NCI-H774 (cell line): ENCODE measurements around the gene ASB18.
"Not testable (repeated sequence)": the region's sequence is repeated elsewhere in the genome, so short reads cannot be mapped to it uniquely, and the experiment has no call there.

Experiments
- DNase-seq: peaks from one replicate; lab custom pipeline; 2025; lab: John Stamatoyannopoulos, UW

The ASB18 gene

GRCh38 chr2:236286873-236287545 is 22.8 kb upstream of the ASB18 start:
- no peak for DNase-seq

DNA sequence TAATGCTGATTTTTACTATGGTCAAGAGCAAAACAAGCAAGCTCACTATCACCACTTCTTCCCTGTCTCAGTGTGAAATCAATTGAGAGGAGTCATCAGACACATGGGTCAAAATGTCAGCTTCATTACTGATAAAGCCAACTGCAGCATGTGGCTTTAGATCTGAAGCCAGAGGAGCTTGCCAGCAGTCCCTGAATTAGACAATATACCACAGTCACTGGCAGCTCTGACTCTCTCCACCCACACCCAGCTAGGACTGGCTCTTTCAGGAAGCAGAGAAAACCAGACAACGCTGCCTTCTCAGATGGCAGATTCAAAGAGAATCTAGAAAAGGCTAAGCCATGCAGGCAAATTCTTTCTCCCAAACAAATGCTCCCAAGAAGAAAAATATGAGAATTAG is 20.0 kb upstream of the ASB18 start:
- DNase-seq: no peak

DNA sequence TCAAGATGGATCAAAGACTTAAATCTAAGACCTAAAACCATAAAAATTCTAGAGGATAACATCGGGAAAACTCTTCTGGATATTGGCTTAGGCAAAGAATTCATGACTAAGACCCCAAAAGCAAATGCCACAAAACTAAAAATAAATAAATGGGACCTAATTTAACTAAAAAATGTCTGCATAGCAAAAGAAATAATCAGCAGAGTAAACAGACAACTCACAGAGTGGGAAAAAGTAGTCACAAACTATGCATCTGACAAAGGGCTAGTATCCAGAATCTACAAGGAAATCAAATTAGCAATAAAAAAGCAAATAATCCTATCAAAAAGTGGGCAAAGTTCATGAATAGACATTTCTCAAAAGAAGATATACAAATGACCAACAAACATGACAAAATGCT is 18.2 kb upstream of the ASB18 start:
- no peak for DNase-seq

DNA sequence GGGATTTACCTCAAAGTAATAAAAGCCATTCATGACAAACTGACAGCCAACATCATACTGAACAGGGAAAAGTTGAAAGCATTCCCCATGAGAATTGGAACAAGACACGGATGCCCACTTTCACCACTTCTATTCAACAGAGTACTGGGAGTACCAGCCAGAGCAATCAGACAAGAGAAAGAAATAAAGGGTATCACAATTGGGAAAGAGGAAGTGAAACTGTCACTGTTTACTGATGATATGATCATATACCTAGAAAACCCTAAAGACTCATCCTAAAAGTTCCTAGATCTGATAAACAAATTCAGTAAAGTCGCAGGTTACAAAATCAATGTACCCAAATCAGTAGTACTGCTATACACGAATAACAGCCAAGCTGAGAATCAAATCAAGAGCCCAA is 17.2 kb upstream of the ASB18 start:
- no peak for DNase-seq

- DNase-seq: no peak
Measured at GRCh38 chr2:236273126-236273525, 8.9 kb upstream of the ASB18 start.

- DNase-seq: no peak
Measured at GRCh38 chr2:236271851-236272250, 7.6 kb upstream of the ASB18 start.

DNA sequence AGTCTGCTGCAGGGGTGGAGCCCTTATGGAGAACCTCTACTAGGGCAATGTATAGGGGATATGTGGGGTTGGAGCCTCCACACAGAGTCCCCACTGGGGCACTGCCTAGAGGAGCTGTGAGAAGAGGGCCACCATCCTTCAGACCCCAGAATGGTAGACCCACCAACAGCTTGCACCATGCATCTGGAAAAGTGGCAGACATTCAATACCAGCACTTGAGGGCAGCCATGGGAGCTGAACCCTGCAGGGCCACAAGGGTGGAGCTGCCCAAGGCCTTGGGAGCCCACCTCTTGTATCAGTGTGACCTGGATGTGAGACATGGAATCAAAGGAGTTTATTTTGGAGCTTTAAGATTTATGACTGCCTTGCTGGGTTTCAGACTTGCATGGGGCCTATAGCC is 5.7 kb upstream of the ASB18 start:
- not testable (repeated sequence) for DNase-seq

DNA sequence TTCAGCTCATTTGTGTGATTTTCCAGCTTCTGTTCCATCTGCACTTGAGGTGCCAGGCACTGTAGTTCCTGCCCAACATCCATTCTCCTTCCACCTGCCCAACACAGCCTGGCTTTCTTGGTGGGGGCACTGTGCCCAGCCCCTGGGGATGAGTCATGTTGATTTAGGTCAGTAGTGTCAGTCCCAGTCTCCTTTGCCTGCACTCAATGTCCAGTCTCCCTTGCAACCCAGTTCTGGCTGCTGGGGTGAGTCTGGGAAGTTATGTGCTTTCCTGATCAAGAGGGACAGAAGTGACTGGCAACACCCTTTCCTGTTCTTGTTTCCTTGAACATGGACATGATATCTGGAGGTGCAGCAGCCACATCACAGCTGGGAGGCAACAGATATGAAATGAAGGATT is 1.5 kb upstream of the ASB18 start:
- no peak for DNase-seq

DNA sequence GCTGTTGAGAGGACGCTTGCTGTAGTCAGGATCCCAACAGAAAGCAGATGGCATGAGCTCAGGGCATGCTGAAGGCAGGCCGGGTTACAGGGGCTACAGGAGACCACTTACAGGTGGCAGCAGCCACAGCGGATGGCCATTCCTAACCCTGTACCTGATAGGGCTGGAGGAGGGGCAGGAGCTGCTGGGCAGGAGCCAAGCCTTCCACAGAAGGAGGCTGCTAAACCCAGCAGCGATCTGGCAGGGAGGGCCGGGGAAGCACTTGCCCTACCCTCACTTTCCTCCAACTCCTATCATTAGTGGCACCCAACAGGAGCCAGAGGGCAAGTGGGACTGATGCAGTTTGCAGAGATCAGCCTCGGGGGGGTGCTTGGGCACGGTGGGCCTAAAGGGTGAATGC is 2.0 kb downstream of the ASB18 start:
- no peak for DNase-seq

DNA sequence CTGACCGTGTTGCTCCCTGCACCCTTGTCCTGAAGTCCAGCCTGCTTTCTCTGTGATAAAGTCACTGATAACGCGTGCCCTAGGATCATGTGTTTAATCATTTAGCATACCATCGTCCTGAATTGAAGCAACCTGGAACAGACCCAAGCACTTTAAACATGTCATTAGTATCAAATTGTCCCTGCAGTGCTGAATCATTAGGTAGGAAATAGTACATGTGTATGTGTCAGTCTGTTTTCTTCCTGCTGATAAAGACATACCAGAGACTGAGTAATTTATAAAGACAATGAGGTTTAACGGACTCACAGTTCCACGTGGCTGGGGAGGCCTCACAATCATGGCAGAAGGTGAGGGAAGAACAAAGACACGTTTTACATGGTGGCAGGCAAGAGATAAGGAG is 2.8 kb downstream of the ASB18 start:
- no peak for DNase-seq

DNA sequence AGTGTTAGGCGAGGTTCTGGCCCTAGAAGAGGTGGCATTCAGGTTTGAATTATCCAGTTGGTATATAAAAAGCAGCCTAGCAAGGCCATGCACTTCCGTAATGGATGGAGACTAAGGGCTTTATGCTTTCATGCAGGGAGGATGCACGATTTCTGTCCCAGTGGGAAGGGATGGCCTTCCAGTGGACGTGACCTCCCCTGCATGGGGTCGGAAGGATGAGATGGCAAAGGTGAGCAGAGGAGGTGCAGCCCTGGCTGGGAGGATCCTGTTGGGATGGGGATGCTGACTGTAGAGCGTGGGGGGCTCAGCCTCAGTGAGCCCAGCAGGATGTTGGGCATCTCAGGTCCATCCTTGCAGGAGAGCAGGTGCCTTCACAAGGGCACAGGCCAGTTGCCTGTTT is 4.8 kb downstream of the ASB18 start:
- DNase-seq: no peak

DNA sequence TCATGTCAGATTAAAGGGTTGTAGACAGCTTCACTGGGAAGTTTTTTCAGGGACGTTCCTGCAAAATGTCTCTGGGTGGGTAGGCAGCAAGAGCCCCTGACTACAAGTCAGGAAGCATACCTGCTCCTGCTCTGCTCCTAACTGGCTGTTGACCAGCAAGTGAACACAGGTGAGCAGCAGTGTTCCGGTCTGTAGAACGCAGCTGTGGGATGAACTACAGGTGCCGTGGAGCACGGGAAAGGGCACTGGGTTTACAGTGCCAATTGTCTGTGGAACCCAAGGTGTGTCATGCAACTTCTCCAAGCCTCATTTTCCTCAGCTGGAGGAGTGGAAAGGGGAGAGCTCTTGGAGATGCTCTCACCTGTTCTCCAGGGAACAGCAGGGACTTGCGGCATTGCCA is 6.6 kb downstream of the ASB18 start:
- no peak for DNase-seq

- DNase-seq: no peak
Measured at GRCh38 chr2:236257136-236257535, 7.1 kb downstream of the ASB18 start.

- DNase-seq: no peak
Measured at GRCh38 chr2:236256366-236256985, 7.7 kb downstream of the ASB18 start.

GRCh38 chr2:236254674-236255073 is 9.5 kb downstream of the ASB18 start:
- no peak for DNase-seq

DNA sequence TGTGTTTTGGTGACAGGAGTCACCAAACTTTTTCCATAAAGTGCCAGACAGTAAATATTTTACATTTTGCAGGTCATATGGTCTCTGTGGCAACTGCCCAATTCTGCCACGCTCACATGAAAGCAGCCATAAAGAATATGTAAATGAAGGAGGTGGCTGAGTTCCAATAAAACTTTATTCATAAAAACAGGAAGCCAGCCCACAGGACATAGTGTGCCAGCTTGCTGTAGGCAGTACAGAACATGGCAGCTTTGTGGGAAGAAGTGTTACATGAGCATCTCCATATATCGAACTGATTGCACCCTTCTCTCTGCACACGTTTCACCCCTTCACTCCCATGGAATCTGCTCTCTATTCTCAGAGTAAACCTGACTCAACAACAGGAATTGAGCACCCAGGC is 10.2 kb downstream of the ASB18 start:
- no peak for DNase-seq

DNA sequence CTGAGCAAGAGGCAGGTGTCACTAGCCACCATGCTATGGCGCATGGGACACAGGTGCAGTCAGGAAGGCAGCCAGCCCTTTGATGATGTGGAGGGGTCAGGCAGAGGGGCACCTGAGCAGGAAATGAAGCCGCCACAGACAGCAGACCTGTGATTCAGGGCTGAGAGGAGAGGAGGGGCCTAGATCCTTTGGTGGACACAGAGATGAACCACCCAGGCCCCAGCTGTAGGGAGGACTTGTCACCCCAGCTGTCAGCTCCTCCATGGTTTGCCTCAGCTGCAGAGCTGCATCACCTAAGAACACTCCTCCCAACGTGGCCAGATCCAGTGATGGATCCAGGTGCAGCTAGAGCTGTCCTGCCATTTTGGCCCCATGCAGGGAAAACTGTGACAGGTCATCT is 11.6 kb downstream of the ASB18 start:
- DNase-seq: no peak

GRCh38 chr2:236250909-236251579 is 13.2 kb downstream of the ASB18 start:
- DNase-seq: peak; percentile 19

- no peak for DNase-seq
Measured at GRCh38 chr2:236250286-236250685, 13.9 kb downstream of the ASB18 start.

- DNase-seq: no peak
Measured at GRCh38 chr2:236249066-236249465, 15.1 kb downstream of the ASB18 start.

GRCh38 chr2:236246711-236247246 is 17.4 kb downstream of the ASB18 start:
- no peak for DNase-seq

DNA sequence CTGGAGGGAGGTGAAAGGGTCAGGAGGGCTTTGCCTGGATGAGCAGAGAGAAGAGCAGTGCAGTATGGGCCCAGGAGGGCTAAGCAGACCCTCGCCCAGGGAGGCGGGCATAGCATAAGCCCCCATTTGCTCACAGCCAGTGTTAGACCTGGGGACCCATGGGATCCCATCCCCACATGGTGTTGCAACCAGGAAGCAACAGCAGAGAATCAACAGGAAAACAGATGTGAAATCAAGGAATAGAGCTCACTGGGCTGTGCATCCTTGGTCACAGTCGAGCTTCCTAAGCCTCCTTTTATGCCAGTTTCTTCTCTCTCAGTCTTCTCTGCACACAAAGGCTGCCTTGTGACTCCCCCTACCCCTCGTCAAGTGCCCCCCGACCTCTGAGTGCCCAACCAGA is 19.9 kb downstream of the ASB18 start:
- DNase-seq: no peak

DNA sequence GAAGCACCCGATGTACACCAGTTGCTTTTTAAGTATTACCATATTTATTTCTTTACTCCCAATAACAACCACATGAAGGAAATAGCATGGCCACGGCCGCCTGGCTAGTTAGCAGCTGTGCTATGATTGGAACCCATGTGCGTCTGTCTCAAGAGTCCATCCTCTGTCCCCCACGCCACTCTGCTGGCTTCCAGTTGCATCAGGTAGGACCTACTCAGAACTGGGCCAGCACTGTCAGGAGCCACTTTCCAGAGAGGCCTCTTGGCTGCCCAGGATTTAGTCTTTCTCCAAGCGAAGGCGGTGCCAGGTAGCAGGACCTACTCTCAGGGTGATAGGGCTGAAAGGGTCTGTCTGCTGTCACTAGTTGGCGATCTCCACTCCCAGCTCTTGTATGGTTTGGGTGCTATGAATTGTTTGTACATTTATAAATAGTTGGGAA is 22.1 kb downstream of the ASB18 start:
- DNase-seq: no peak
